GM12865 (cell line): ENCODE results near the gene AHDC1.

Experiments used
- DNase-seq: peaks from one replicate; pipeline ENCODE4 v3.0.0; 2010; ENCODE audit warnings: low read depth
- H3K4me3 ChIP-seq: 2 replicates; pipeline ENCODE4 v1.5.1; 2011; ENCODE audit warnings: mild to moderate bottlenecking, low read depth, low read length, control low read depth
- TF ChIP-seq, protein P1 (sequence below): IDR thresholded peaks from 2 replicates; pipeline ENCODE4 v1.5.1; 2011; ENCODE audit warnings: low read length, control low read depth, low read depth, inconsistent platforms; ENCODE audit not compliant: insufficient read depth; ENCODE audit errors: missing control alignments

The AHDC1 gene

DNA sequence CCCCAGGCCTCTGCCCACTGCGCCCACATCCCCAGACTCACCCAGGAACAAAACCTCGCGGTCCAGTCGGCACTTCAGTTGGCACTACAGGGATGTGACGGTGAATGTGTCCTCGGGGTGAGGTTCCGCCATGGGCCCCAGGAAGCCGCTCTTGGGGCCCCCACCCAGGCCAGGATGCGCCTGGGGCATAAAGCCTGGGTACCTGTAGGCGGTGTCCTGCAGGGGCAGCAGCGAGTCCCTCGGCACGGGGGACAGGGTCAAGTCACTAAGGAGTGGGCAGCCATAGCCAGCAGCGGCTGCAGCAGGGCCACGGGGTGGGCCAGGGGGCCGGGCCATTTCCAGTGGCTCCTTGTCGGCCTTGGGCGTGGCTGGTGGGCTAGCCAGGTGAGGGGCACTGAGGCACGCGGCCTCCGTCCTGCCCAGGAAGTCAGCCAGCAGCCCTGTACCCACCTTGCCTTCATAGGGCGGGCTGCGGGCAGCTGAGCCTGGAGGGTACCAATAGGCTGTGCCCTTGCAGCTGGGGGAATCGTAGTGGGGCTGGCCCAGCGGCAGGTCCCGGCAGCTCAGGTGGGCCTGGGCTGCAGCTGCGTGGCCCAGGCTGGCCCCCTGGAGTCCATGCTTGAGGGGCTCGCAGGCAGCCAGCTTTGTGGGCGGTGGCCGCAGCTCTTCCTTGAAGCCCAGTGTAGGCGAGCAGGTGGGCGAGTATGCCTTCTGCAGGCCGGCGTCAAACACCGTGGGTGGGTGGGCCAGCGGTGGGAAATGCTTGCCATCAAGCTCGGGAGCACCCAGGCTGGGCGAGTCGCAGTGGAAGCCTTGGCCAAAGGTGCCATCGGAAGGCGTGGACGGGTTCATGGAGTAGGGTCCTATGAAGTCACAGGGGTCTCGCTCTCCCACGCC is 56.5 kb downstream of the AHDC1 start:
- no peak for DNase-seq
- no peak overlapping the region for H3K4me3 ChIP-seq
- TF ChIP-seq, protein P1, sequence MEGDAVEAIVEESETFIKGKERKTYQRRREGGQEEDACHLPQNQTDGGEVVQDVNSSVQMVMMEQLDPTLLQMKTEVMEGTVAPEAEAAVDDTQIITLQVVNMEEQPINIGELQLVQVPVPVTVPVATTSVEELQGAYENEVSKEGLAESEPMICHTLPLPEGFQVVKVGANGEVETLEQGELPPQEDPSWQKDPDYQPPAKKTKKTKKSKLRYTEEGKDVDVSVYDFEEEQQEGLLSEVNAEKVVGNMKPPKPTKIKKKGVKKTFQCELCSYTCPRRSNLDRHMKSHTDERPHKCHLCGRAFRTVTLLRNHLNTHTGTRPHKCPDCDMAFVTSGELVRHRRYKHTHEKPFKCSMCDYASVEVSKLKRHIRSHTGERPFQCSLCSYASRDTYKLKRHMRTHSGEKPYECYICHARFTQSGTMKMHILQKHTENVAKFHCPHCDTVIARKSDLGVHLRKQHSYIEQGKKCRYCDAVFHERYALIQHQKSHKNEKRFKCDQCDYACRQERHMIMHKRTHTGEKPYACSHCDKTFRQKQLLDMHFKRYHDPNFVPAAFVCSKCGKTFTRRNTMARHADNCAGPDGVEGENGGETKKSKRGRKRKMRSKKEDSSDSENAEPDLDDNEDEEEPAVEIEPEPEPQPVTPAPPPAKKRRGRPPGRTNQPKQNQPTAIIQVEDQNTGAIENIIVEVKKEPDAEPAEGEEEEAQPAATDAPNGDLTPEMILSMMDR = no peak

DNA sequence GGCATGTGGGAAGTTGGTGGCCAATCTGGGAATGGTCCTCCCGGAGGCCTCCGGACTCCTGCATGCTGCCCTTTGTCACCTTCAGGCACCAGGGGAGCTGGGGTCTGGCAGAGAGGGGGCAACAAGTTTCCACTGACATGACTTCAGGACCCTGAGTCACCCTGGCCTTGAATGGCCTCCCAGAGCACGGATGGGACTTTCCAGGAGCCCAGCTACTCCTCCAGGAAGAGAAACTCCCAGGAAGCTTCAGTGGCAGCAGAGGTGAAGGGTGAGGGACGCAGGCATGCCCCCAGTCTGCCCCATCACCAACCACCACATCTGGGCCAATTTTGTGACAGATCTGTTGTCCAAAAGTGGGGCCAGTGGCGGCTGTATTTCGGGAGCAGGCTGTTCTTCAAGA is 58.1 kb downstream of the AHDC1 start:
- H3K4me3 ChIP-seq = no peak overlapping the region
- TF ChIP-seq, protein P1 = no peak
- DNase-seq = no peak

DNA sequence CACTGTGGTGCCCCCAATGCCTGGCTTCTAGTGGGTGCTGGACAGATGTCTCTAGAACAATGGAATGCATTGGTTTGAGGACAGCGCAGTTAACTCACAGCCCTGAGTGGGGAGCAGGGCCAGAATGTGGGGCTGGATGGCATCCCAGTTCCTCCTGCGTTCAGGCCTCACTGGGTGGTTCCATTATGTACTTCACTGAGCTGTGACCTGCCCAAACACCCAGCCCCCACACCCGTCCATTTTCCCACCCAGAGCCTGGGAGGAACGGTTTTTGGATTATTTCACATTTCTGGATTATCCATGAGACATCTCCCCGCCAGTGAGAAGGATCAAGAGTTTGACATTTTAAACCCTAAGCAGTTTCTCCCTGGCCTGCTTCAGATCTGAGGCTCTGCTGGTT is 58.7 kb downstream of the AHDC1 start:
- TF ChIP-seq, protein P1 = no peak
- no peak for DNase-seq
- H3K4me3 ChIP-seq = no peak overlapping the region

DNA sequence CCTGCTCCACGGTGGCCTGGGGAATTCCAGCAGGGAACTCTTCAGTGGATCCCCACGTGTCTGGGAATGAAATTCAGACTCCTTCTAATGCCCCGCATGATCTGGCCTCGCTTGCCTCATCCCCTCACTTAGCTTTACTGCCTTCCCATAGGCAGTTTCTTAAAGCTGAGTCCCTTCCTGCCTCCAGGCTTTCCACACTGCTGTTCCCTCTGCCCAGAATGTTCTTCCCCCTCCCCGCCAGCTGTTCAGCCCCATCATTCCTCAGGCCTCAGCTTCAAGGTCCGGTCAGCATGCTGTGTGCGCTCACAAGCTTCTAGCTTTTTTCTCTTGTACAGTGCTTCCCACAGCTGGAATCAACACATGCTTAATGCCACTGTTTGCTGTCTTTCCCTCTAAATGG is 59.1 kb downstream of the AHDC1 start:
- TF ChIP-seq, protein P1 = no peak
- no peak for DNase-seq
- H3K4me3 ChIP-seq = no peak overlapping the region

DNA sequence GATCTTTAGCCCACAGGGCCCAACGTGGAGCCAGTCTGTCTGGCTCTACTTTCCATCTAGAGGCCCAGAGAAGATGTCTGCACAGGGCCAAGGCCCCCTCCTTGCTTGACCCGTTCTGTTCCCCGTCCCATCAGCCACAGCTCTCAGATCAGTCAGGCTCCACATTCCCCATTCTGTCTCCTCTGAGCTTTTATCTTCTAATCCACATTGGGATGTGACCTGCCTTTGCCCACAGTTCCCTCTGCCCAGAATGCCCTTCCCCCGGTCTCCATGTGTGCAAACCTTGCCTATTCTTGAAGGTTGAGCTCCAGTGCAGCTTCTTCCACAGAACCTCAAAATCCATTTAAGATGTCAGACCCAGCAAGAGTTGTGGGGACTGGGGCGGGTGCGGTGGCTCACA is 60.7 kb downstream of the AHDC1 start:
- DNase-seq = no peak
- H3K4me3 ChIP-seq = no peak overlapping the region
- TF ChIP-seq, protein P1 = no peak

DNA sequence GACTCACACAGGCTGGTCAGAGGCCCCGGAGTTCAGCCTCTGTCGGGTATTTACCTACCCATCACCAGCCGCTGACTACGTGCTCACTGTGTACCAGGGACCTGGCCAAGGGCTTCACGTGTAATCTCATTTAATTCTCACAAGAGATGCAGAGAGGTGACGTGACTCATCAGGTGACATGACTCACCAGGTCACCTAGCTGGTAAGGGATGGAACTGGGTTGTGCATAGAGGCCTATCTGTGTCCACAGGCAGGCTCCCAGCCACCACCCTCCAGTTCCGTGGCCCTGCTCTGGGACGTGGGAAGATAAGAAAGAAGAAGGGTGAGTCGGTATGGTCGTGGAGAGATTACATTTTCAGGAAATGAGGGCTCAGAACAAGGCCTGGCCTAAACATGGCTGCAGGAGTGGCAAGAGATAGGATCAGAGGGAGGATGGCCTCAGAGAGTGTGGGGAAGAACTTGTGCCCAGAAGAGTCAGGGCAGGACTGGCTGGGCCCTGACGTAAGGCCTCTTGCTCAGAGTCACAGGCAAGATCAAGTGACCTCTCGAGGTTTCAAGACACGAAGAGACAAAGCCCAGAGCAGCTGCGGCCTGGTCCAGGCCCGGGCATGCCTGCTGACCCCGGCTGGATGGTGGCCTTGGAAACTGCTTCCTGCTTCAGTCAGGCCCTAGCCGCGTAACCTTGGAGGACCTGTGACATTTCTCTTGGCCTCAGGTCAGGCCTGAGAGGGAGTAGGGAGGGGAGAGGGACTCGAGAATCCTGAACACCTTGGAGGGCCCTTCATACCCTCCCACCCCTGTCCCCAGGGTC is 61.3 kb downstream of the AHDC1 start:
- no peak overlapping the region for H3K4me3 ChIP-seq
- TF ChIP-seq, protein P1 = no peak
- no peak for DNase-seq
